ENCODE data around the gene KAZN.

The KAZN gene

DNA sequence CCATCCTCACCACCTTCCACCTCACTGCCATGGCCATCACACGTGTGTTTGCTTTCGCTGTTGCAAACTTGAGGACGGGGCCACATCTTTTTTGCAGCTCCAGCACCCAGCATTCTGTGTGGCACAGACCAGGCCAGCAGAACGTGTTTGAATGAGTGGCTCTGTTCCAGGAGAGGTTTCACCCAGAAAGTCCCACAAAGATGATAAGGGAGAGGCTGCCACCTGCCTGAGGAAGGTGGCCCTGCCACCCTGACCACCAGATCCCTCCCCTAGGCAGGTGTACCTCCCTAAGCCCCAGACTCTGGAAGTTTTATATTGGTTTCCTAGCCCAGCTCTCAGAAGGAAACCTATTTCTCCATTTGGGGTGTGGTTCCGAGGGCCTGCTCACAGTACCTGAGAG lies 252.1 kb downstream of the KAZN start:
- no peak for DNase-seq (ENCODE audit: low spot score)
- no peak for TF ChIP-seq CTCF (IDR thresholded peaks at IDR 0.05; ENCODE audit: borderline replicate concordance, control extremely low read depth, extremely low read depth, insufficient read depth, missing control alignments)
- in situ Hi-C loops (cut with MboI; ENCODE audit: low sequenced_read_pairs, unreplicated experiment) = no loop called here

GRCh38 chr1:14851760-14852159 lies 253.3 kb downstream of the KAZN start:
- DNase-seq (ENCODE audit: low spot score) = no peak
- in situ Hi-C loops (cut with MboI; ENCODE audit: low sequenced_read_pairs, unreplicated experiment) = no loop called here
- TF ChIP-seq CTCF (IDR thresholded peaks at IDR 0.05; ENCODE audit: borderline replicate concordance, control extremely low read depth, extremely low read depth, insufficient read depth, missing control alignments) = no peak

DNA sequence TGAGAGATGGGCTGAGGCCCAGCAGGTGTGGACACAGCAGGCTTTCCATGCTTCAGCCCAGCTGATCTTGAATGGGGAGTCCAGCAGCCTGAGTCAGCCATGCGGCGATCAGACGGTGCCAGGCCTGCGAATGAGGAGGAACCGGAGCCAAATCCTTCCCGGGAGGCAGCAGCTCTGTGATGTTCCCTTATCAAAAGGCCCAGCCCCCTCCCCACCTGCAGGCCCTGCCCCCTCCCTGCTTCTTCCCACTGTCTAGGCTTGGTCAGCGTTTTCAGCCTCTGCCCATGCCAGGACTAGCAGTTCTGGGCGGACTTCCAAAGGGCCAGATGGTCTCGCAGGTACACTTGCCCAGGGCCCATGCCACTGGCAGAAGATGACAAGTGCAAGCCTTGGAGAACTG lies 253.8 kb downstream of the KAZN start:
- DNase-seq (ENCODE audit: low spot score) = no peak
- in situ Hi-C loops (cut with MboI; ENCODE audit: low sequenced_read_pairs, unreplicated experiment) = no loop called here
- TF ChIP-seq CTCF (IDR thresholded peaks at IDR 0.05; ENCODE audit: borderline replicate concordance, control extremely low read depth, extremely low read depth, insufficient read depth, missing control alignments) = no peak

GRCh38 chr1:14853518-14853917 lies 255.0 kb downstream of the KAZN start:
- no peak for TF ChIP-seq CTCF (IDR thresholded peaks at IDR 0.05; ENCODE audit: borderline replicate concordance, control extremely low read depth, extremely low read depth, insufficient read depth, missing control alignments)
- in situ Hi-C loops (cut with MboI; ENCODE audit: low sequenced_read_pairs, unreplicated experiment) = no loop called here
- DNase-seq (ENCODE audit: low spot score) = no peak

DNA sequence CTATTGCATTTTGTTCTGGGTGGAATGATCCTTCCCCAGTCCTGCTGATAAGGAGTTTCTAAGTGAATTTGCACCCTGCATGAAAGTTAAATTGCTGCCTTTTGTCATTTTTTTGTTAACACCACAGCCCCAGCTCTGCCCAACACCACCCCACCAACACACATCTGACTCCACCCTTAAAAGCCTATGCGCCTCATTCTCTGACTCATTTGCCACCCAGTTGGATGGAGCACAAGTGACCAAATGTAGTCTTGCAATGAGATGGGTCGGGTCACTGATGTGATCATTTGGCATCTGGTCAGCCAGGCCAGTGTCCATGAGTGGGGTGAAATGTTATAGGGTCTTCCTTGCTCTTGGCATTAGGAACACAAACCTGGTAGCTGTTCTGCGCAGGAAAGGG lies 256.8 kb downstream of the KAZN start:
- TF ChIP-seq CTCF (IDR thresholded peaks at IDR 0.05; ENCODE audit: borderline replicate concordance, control extremely low read depth, extremely low read depth, insufficient read depth, missing control alignments) = no peak
- DNase-seq (ENCODE audit: low spot score) = no peak
- in situ Hi-C loops (cut with MboI; ENCODE audit: low sequenced_read_pairs, unreplicated experiment) = no loop called here

- no peak for TF ChIP-seq CTCF (IDR thresholded peaks at IDR 0.05; ENCODE audit: borderline replicate concordance, control extremely low read depth, extremely low read depth, insufficient read depth, missing control alignments)
- no peak for DNase-seq (ENCODE audit: low spot score)
- in situ Hi-C loops (cut with MboI; ENCODE audit: low sequenced_read_pairs, unreplicated experiment) = no loop called here
These were observed 257.3 kb downstream of the KAZN start for GRCh38 chr1:14855801-14856200.
